Measurements from ENCODE around the gene CRYBB2.

DNA sequence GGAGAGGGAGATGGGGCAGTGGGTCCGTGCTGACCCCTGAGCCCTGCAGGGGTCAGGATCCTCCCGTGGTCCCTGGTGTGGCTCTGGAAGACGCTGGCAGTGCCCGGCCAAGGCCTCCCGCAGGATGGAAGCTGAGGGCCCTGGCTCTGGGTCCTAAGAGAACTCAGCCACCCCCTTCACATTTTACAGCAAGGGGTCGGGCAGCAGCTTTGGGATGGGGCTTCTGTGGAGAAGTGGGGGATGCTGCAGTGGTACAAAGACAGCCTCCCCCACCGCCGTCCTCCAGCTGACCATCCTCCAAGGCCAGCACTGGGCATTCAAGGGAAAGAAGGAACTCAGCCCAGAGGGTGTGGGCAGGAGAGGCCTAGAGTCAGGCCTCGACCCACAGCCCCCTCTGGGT, 41.5 kb upstream of the CRYBB2 start:
- TF ChIP-seq, protein P1, sequence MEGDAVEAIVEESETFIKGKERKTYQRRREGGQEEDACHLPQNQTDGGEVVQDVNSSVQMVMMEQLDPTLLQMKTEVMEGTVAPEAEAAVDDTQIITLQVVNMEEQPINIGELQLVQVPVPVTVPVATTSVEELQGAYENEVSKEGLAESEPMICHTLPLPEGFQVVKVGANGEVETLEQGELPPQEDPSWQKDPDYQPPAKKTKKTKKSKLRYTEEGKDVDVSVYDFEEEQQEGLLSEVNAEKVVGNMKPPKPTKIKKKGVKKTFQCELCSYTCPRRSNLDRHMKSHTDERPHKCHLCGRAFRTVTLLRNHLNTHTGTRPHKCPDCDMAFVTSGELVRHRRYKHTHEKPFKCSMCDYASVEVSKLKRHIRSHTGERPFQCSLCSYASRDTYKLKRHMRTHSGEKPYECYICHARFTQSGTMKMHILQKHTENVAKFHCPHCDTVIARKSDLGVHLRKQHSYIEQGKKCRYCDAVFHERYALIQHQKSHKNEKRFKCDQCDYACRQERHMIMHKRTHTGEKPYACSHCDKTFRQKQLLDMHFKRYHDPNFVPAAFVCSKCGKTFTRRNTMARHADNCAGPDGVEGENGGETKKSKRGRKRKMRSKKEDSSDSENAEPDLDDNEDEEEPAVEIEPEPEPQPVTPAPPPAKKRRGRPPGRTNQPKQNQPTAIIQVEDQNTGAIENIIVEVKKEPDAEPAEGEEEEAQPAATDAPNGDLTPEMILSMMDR (conservative IDR thresholded peaks at IDR 0.05; ENCODE audit: low read depth, low read length): no peak
- TF ChIP-seq EZH2 (IDR thresholded peaks at IDR 0.05; ENCODE audit: borderline replicate concordance, low read depth, low read length, poor library complexity, severe bottlenecking): no peak

Measured in A673 (cell line).